Muscle of leg (tissue), 11 donors: ENCODE results near the gene MICALL2. TPM values are rescaled to one million over a fixed set of nuclear protein-coding genes. Genes with fewer than 3 reads are reported as not detected.
A peak's percentile ranks its signal among the peaks of the same experiment; 100 is the strongest.

ENCODE experiments used
- DNase-seq: peaks from one replicate; pipeline ENCODE4 v3.0.0; 2013
- H3K27ac ChIP-seq: one replicate; pipeline ENCODE4 v1.5.1; 2013; ENCODE audit warnings: mild to moderate bottlenecking, low read length, control low read depth
- H3K27me3 ChIP-seq: one replicate; pipeline ENCODE4 v1.6.1; 2013; ENCODE audit warnings: low read length; ENCODE audit not compliant: control insufficient read depth, insufficient read depth
- H3K36me3 ChIP-seq: one replicate; pipeline ENCODE4 v1.6.1; 2013; ENCODE audit warnings: low read length; ENCODE audit not compliant: control insufficient read depth, insufficient read depth
- H3K4me1 ChIP-seq: one replicate; pipeline ENCODE4 v1.6.1; 2013; ENCODE audit warnings: low read length; ENCODE audit not compliant: control insufficient read depth, insufficient read depth
- H3K4me3 ChIP-seq: one replicate; pipeline ENCODE4 v1.5.1; 2013; ENCODE audit warnings: low read length, control low read depth
- H3K9me3 ChIP-seq: replicated peaks from 2 replicates; pipeline ENCODE4 v1.6.1; 2013; ENCODE audit warnings: low read depth, low read length; ENCODE audit not compliant: control insufficient read depth
- WGBS: methylation state at CpG from one replicate; pipeline ENCODE4 v1.1.5; 2013; ENCODE audit warnings: missing lambda C conversion rate; ENCODE audit not compliant: insufficient coverage; 5-methylcytosine and 5-hydroxymethylcytosine counted together
- polyA plus RNA-seq, 8 donors: library from polyadenylated mRNA; unstranded; fragments of 120-200 nt; gene quantifications; one replicate each; pipeline versions ENCODE4 v1.2.1 to v1.2.3, GENCODE V29; 2013; ENCODE audit warnings: inconsistent platforms in 1 of 8, low replicate concordance in 1 of 8; ENCODE audit not compliant: insufficient read length in 8 of 8, insufficient read depth in 1 of 8
- total RNA-seq: library from RNA; stranded (reverse); fragments of 120-200 nt; gene quantifications from one replicate; pipeline ENCODE4 v1.2.4, GENCODE V29; 2013

The MICALL2 gene
- total and polyA plus RNA-seq, 9 donors, result 4.4 to 13.3 (median 7.5) TPM

GRCh38 chr7:1433128-1433920 is 25.9 kb downstream of the MICALL2 start:
- Histone ChIP-seq H3K4me1 (peaks cover 8% of the 10 kb centered on the region), H3K27ac (no peak overlapping the region), H3K9me3 (no peaks in the 10 kb centered on the region), H3K27me3 (peaks cover 26% of the 10 kb centered on the region), H3K36me3 (no peaks in the 10 kb centered on the region), H3K4me3 (no peak overlapping the region)
- no peak for DNase-seq
- 77% methylated on average over 13 of the region's 25 CpGs for WGBS

DNA sequence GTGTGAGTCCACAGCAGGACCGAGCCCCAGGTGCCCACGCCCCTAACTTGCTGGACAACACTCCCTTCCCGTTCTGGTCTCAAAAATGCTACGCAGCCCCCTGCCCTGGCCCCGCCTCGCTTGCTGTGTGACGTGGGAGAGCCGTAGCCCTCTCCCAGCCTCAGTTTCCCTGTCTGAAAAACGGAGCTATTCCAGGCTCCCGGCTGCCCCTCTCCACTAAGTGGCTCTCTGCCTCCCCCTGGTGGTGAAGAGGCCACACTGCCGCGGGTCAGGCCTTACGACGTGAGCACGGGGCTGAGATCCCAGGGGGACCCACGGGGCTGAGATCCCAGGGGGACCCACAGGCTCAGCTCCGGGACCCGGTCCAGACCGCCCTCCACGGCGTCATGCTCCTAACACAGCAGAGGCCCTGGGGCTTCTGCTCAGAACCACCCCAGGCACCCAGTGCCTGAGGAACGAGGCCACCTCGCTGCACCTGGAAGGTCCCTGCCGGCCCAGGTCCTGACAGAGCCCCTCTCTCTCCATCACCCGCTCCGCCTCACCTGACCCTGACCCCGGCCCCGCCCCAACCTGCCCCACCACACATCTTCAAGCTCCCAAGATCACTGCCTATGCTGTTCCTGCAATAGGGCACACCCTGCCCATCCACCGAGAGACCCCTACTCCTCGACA is 26.7 kb downstream of the MICALL2 start:
- peaks cover 26% of the 10 kb centered on the region for H3K27me3 ChIP-seq
- no peaks in the 10 kb centered on the region for H3K36me3 ChIP-seq
- WGBS, result 25% methylated on average over 30 of the region's 30 CpGs
- H3K4me1 ChIP-seq, result peaks cover 8% of the 10 kb centered on the region
- no peak overlapping the region for H3K4me3 ChIP-seq
- no peaks in the 10 kb centered on the region for H3K9me3 ChIP-seq
- no peak overlapping the region for H3K27ac ChIP-seq
- DNase-seq, result peak; percentile 64

- DNase-seq, result no peak
- Histone ChIP-seq H3K27ac (no peak overlapping the region), H3K4me1 (peaks cover 8% of the 10 kb centered on the region), H3K36me3 (no peaks in the 10 kb centered on the region), H3K27me3 (peaks cover 27% of the 10 kb centered on the region), H3K4me3 (no peak overlapping the region), H3K9me3 (no peaks in the 10 kb centered on the region)
- 39% methylated on average over 18 of the region's 22 CpGs for whole genome bisulfite sequencing
Measured at GRCh38 chr7:1431634-1432380, 27.5 kb downstream of the MICALL2 start.

DNA sequence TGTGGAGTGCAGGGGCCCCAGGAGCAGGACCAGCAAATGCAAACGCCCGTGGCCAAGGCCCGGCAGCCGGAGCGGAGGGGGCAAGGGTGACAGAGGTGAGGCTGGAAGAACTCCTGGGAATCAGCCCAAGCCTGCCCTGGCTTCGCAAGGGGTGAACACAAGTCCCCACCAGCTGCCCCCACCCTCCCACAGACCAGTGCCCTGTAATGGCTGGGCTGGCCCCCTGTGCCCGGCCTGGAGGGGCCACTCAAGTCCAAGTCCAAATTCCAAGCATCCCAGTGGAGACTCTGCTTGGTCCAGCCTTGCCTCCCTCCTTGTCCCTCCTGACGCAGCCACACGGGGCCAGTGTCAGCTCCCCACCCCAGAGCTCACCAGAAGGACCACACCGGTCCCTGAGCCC is 28.0 kb downstream of the MICALL2 start:
- Histone ChIP-seq H3K9me3 (no peaks in the 10 kb centered on the region), H3K27ac (no peak overlapping the region), H3K27me3 (peaks cover 30% of the 10 kb centered on the region), H3K4me3 (no peak overlapping the region), H3K4me1 (peaks cover 8% of the 10 kb centered on the region), H3K36me3 (no peaks in the 10 kb centered on the region)
- no peak for DNase-seq
- WGBS, result 47% methylated on average over 9 of the region's 10 CpGs

DNA sequence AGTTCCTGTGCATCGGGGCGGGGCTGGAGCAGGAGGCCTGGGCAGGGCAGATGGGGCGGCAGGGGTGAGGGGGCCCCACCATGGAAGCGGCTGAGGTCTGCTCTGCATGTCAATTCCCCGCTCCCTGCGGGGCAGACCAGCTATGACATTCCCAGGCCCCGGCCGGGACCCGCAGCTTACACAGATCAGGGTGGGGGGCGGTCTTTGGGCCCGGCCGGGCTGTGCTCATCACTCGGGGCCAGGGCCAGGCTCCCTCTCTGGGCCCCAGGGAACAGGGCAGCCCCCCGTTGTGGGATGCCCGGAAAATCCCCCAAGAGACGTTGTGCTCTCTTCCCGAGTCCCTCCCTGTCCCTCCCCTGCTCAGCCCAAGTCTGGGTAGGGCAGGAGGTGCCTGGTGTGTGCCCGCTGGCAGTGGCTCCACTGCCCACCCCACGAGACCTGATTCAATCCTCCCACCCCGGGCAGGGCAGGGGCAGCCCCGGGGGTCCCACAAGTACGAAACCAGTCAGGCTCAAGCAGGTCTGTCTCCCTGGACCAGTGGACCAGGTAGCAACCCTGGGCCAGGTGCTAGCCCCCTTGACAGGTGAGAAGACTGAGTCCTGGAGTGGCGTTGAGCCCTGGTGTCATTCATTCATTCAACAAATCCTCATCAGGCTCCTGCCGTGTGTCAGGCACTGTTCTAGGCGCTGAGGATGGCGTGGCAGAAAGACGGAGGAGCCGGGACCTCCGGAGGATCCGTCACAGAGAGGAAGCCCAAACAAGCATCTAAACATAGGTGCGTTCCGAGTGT is 29.0 kb downstream of the MICALL2 start:
- Histone ChIP-seq H3K4me1 (peaks cover 8% of the 10 kb centered on the region), H3K27ac (no peak overlapping the region), H3K27me3 (peaks cover 33% of the 10 kb centered on the region), H3K4me3 (no peak overlapping the region), H3K36me3 (no peaks in the 10 kb centered on the region), H3K9me3 (no peaks in the 10 kb centered on the region)
- 66% methylated on average over 23 of the region's 32 CpGs for WGBS
- no peak for DNase-seq

DNA sequence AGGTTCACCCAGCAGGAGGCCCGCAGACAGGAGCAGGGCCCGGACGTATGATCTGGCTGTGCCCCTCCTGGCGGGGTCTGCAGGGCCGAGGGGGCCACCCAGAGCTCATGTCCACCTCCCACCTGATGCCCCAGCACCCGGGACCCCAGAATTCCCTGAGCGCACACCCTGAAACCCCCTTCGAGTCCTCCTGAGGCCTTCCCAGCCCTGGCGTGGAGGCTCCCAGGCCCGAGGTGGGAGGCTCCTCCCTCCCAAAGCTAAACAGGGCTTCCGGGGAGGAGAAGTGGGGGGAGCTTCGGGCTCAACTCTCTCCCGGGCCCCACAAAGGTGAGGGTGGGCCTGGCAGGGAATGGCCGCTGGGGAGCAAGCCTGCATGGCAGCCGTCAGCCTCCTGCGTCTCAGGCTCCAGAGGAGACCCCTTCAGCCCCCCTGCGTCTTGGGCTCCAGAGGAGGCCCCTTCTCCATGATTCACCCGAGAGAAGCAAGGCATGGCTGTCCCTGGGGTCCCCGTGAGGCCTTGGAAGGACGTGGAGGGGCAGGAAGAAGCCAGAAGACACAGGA is 30.2 kb downstream of the MICALL2 start:
- Histone ChIP-seq H3K27ac (no peak overlapping the region), H3K4me3 (no peak overlapping the region), H3K9me3 (no peaks in the 10 kb centered on the region), H3K36me3 (no peaks in the 10 kb centered on the region), H3K27me3 (peaks cover 35% of the 10 kb centered on the region), H3K4me1 (peaks cover 8% of the 10 kb centered on the region)
- WGBS, result 36% methylated on average over 8 of the region's 20 CpGs
- DNase-seq, result peak; percentile 39

DNA sequence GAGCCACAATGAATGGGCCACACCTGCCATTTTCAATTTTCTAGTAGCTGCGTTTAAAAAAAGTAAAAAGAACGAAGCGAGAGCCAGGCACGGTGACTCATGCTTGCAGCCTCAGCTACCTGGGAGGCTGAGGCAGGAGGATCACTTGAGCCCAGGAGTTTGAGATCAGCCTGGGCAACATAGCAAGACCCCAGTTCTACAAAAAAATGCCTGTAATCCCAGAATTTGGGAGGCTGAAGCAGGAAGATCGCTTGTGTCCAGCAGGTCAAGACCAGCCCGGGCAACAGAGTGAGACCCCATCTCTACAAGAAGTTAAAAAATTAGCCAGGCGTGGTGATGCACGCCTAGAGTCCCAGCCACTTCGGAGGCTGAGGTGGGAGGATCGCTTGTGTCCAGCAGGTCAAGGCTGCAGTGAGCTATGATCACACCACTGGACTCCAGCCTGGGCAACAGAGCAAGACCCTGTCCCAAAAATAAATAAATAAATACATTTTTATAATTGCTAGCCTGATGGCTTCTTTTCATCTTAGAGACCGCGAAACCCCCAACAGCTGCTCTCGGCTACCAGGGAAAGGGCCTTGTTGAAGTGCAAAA is 32.1 kb downstream of the MICALL2 start:
- H3K4me1 ChIP-seq, result peaks cover 11% of the 10 kb centered on the region
- no peak overlapping the region for H3K27ac ChIP-seq
- H3K9me3 ChIP-seq, result no peaks in the 10 kb centered on the region
- 78% methylated on average over 7 of the region's 13 CpGs for WGBS
- DNase-seq, result no peak
- H3K27me3 ChIP-seq, result peaks cover 38% of the 10 kb centered on the region
- H3K4me3 ChIP-seq, result no peak overlapping the region
- H3K36me3 ChIP-seq, result no peaks in the 10 kb centered on the region

- H3K4me3 ChIP-seq, result no peak overlapping the region
- peaks cover 36% of the 10 kb centered on the region for H3K27me3 ChIP-seq
- H3K27ac ChIP-seq, result no peak overlapping the region
- WGBS, result 92% methylated on average over 14 of the region's 15 CpGs
- H3K4me1 ChIP-seq, result peaks cover 10% of the 10 kb centered on the region
- no peak for DNase-seq
- H3K9me3 ChIP-seq, result no peaks in the 10 kb centered on the region
- H3K36me3 ChIP-seq, result no peaks in the 10 kb centered on the region
Measured at GRCh38 chr7:1426474-1426873, 32.8 kb downstream of the MICALL2 start.

GRCh38 chr7:1425292-1426136 is 33.8 kb downstream of the MICALL2 start:
- H3K27me3 ChIP-seq, result peaks cover 29% of the 10 kb centered on the region
- no peaks in the 10 kb centered on the region for H3K9me3 ChIP-seq
- no peaks in the 10 kb centered on the region for H3K36me3 ChIP-seq
- peaks cover 10% of the 10 kb centered on the region for H3K4me1 ChIP-seq
- DNase-seq, result no peak
- H3K4me3 ChIP-seq, result no peak overlapping the region
- 57% methylated on average over 14 of the region's 18 CpGs for WGBS
- H3K27ac ChIP-seq, result no peak overlapping the region
